NCI-H345 treated with DMSO at 0.1 percent for 48 hours (cell line): Measurements from ENCODE around the gene ZDHHC18.

Source experiments
- DNase-seq: peaks from one replicate; lab custom pipeline; 2025; ENCODE audit not compliant: unreplicated experiment; lab: John Stamatoyannopoulos, UW

The ZDHHC18 gene, protein sequence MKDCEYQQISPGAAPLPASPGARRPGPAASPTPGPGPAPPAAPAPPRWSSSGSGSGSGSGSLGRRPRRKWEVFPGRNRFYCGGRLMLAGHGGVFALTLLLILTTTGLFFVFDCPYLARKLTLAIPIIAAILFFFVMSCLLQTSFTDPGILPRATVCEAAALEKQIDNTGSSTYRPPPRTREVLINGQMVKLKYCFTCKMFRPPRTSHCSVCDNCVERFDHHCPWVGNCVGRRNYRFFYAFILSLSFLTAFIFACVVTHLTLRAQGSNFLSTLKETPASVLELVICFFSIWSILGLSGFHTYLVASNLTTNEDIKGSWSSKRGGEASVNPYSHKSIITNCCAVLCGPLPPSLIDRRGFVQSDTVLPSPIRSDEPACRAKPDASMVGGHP

DNA sequence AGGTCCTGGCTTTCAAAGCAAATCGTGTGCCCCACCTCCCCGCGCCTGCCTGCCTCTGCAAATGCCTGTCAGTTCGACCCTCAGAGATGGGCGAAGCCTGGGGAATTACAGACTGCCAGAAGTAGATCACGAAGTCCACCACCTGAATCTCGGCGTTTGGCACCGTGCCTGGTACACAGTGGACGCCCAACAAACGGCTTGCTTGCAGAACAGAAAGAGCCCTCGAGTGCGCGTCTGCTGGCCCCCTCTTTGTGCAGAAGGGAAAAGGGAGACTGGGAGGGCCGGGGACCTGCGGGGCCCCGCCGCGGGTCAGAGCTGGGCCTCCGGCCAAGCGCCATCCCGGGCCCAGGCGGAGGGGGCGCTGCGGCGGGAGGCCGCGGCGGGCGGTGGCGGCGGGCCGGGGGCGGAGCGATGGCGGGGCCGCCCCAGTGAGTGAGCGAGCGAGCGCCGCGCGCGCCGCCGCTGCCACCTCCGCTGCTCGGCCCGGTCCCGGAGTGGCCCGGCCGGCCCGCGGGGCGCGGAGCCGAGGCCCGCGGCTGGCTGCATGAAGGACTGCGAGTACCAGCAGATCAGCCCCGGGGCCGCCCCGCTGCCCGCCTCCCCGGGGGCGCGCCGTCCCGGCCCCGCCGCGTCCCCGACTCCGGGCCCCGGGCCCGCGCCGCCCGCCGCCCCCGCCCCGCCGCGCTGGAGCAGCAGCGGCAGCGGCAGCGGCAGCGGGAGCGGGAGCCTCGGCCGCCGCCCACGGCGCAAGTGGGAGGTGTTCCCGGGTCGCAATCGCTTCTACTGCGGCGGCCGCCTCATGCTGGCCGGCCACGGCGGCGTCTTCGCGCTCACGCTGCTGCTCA lies at the start of gene ZDHHC18:
Gene ZDHHC18, plus strand, starts transcription at position 428 of the 845 bp plus-strand sequence. Its CDS starts 117 bp downstream, at position 545.
- peak; percentile 65 for DNase-seq

DNA sequence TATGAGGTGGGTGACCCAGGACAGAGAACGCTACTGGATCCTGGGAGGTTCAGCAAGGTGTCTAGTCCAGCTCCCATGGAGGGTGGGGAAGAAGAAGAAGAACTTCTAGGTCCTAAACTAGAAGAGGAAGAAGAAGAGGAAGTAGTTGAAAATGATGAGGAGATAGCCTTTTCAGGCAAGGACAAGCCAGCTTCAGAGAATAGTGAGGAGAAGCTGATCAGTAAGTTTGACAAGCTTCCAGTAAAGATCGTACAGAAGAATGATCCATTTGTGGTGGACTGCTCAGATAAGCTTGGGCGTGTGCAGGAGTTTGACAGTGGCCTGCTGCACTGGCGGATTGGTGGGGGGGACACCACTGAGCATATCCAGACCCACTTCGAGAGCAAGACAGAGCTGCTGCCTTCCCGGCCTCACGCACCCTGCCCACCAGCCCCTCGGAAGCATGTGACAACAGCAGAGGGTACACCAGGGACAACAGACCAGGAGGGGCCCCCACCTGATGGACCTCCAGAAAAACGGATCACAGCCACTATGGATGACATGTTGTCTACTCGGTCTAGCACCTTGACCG lies 47.3 kb upstream of the ZDHHC18 start:
- DNase-seq = no peak

DNA sequence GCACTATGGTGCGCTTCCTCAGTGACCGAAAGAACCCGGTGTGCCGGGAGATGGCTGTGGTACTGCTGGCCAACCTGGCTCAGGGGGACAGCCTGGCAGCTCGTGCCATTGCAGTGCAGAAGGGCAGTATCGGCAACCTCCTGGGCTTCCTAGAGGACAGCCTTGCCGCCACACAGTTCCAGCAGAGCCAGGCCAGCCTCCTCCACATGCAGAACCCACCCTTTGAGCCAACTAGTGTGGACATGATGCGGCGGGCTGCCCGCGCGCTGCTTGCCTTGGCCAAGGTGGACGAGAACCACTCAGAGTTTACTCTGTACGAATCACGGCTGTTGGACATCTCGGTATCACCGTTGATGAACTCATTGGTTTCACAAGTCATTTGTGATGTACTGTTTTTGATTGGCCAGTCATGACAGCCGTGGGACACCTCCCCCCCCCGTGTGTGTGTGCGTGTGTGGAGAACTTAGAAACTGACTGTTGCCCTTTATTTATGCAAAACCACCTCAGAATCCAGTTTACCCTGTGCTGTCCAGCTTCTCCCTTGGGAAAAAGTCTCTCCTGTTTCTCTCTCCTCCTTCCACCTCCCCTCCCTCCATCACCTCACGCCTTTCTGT lies 46.0 kb upstream of the ZDHHC18 start:
- no peak for DNase-seq

DNA sequence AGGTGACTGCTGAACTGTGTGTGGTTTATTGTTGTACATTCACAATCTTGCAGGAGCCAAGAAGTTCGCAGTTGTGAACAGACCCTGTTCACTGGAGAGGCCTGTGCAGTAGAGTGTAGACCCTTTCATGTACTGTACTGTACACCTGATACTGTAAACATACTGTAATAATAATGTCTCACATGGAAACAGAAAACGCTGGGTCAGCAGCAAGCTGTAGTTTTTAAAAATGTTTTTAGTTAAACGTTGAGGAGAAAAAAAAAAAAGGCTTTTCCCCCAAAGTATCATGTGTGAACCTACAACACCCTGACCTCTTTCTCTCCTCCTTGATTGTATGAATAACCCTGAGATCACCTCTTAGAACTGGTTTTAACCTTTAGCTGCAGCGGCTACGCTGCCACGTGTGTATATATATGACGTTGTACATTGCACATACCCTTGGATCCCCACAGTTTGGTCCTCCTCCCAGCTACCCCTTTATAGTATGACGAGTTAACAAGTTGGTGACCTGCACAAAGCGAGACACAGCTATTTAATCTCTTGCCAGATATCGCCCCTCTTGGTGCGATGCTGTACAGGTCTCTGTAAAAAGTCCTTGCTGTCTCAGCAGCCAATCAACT lies 45.2 kb upstream of the ZDHHC18 start:
- no peak for DNase-seq

DNA sequence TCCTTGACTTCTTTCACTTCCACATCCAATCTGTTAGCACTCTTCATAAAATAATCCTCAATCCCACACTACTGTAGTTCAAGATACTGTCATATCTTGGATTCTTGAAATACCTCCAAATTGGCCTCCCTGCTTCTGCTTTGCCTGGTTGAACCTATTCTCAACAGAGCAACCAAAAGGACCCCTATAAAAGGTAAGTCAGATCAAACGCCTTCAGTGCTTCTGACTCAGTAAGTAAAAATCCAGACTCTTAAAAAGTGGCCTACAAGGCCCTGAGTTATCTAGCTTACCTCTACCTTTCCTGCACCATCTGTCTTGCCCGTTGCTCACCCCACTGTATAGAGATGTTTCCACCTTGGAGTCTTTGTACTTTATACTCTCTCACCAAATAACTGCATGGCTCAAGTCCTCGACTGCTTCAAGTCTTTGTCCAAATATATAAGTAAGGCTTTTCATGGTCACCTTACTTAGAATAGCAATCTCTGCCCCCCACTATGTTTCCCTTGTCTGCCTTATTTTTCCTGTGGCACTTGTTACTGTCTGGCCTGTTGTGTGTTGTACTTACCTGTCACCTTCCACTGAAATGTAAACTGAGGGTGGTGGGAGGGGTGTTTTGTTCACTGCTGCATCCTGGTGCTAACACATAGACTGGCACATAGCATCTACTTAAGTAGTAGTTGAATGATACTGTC lies 43.8 kb upstream of the ZDHHC18 start:
- no peak for DNase-seq

DNA sequence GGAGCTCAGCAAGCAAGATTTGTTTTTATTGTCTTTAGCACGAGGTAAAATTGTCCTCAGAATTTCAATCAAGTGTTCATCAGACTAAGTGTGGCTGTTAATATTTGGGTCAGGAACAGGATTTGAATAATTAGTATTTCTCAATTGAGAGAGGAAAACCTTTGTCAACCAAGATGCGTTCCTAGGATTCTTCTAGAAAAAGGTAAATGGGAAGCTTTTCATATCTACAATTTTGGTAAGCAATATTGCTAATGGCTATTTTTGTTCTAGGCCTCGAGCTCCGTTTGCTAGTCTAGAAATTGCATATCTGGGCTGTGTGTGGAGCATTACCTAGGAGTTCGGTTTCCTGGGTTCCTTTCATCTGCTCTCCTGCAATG lies 42.9 kb upstream of the ZDHHC18 start:
- DNase-seq = no peak

DNA sequence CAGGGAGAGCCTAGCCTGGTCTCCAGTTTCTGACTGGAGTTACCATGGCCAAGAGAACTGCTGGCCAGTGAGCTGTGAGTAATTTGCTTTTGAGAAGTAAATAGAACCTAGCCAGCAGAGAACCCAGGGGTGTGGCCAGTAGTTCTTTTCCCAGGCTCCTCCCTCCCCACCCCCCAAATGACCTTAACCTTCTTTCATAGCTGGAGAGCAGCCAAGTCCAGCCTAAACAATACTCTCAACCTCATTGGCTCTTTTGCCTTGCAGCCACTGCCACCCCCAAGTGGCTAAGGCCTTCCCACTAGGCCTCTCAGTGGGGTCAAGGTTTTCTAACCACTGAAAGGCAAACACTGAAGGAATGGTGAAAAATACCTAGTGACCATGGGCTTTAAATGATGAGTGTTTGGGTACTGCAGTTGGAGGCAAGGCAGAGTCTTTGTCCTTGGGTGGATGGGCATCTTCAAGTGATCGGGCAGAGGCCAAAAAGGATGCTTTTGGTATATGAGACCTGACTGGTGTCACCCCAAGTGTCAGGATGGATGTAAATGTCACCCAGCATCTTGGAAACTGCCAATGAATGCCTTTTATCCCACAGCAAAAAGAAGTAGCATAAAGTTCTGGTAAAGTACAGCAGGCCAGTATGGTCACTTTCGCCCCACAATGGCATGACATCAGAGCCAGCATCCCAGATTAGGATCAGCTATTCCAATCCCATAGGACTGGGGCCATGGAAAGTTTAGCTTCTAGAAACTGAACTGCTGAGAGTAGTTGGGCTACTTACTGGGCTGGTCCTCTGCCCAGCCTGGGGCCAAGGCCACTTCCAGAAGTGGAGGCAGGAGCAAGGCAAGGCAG lies 42.2 kb upstream of the ZDHHC18 start:
- DNase-seq = no peak

DNA sequence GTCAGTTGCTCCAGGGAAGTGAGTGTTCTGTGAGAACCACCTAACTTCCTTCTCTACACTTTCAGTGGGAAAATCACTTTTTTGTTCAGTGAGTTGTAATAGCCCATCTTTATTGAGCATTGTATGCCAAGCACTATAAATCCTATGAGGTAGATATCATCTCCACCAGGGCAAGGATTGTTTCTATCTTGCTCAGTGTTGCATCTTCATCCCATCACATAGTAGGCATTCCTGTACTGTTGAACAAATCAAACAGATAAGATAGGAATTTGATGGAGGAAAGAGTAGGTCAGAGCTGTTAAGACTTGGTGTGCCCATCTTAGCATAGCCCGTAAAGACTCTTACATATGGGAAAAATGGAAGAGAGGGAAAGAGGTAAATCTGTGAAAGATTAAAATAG lies 41.6 kb upstream of the ZDHHC18 start:
- no peak for DNase-seq

DNA sequence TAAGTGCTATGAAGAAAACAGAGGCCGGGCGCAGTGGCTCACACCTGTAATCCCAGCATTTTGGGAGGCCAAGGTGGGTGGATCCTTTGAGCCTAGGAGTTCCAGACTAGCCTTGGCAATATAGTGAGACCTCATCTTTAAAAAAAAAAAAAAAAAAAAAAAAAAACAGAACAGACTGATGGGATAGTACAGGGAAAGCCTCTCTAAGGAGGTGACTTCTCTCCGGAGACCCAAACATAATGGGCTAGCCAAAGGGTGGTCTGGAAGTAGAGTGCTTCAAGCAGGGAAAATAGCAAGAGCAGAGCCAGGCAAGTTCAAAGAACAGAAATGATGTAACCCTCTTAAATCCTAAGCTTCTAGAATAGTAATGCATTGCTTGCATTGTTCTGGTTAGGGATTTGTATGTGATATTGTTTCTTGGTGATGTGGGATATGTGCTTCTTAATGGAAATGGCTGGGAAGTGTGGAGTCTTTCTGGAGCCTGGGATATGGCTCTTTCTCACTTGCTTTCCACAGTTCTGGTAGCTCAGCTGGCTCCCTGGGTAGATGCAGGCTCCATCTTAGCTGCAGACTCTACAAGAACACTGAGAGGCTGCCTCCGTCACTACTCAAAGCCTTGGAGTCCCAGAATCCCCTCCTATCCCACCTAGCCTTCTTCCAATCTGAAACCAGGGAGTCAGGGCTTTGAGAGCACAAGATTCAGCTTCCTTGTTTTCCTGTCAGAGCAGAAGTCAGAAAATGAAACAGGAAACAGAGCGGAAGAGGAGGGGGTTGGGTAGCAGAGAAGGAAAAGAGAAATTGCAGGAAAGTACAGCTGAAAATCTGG lies 40.7 kb upstream of the ZDHHC18 start:
- DNase-seq = no peak

DNA sequence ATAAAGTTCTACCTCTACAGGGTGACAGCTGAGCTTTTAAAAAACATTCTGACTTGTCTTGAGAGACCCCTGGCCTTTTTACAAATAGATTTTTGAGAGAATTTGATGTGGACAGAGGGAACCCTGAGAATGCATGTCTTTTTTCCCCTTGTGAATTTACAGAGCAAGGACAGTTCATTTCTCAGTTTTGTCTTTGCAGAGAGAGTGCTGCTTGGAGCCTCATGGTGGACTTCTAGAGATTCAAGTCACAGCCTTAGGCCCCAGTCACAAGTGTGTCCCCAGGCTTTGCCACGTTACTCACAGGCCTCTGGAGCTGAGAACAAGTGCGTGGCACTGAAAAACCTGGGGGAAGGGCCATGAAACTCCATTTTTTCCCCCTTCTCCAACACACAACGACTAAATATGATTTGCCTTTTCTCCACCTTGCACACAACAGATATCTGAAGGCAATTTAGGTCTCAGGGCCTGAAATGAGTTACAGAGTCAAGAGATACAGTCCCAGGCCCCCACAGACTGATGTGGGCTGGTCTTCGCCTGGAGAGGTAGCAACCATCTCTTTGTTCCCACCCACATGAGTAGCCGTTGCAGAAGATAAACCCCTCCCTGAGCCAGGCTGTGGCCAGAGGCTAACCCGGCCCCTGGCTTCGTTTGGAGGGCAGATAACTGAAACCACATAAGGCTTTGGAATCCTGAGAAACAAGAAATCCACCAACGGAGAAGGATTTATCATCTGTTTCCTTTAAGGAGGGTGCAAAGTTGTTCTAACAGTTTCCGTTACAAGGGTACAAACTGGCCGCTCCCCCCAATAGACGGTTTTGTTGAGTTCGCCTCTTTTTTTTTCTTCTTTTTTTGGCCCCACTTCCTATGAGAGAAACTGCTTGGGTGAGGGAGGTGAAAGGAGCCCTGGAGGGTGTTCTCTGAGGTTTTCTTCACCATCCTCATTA lies 39.8 kb upstream of the ZDHHC18 start:
- no peak for DNase-seq

DNA sequence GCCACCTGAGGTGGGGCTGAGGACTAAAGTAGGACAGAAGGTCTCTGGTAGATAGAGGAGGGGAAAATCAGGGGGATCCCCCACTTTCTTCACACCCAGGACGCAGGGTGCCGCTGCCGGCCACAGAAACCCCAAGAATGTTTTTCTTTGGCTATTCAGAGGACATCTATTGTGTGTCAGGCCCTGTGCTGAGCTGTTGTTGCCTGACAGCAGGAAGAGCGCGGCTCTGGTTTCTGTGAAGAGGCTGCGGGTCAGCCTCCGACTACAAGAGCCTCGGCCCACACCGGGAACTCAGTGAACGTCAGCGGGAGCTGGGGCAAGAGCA lies 39.1 kb upstream of the ZDHHC18 start:
- DNase-seq = no peak

DNA sequence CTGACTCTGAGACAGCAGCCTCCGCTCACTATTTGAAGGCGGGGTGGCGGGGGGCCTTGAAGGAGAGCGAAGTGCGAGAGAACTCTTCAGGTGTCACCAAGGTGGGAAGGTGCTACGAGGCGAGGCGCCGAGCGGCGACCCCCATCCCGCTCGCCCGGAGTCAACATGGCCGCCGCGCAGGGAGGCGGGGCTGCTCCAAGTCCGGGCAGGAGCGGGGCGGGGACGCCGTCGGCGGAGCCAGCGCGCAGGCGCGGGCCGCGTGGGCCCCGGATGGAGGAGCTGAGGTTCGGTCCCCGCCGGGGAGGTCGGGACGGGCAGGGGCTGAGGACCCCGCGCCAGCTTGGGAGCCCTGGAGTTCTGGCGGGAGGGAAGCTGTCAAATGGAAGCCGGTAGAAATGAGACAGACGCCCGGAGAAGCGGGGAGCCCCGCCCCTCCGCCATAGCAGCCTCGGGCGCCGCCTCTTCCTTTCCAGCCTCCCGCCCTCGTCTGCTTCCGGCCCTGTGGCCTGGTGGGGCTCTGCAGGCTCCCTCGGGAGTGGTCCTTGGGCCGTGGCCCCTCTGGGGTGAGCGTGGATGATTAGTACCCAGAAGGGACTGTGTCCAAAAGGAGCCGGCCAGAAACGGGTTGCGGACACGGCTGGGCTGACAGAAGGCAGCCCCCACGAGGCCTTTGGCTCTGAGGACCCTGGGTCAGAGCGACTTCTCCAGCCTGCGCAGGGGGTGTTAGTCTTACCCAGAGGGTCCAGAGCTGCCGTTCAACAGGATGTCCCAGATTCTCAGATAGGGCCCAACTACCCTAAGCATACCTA lies 38.6 kb upstream of the ZDHHC18 start, which contains the start of gene PIGV:
Gene PIGV, plus strand, starts transcription at position 245 of the 809 bp plus-strand sequence. CDS start 2,866 bp downstream, outside the sequence.
- peak; percentile 88 for DNase-seq

DNA sequence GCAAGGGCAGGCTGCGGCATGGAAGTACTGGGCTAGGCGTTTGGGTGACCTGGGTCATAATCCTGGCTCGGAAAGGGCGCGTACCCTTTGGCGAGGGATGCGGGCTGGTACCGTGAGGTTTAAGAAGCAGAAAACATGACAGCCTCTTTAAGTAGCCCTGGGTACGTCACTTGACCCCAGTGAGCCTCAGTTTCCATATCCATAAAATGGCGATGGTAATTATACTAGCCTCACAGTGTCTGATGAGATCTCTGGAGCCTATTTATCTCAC lies 38.0 kb upstream of the ZDHHC18 start:
- no peak for DNase-seq

DNA sequence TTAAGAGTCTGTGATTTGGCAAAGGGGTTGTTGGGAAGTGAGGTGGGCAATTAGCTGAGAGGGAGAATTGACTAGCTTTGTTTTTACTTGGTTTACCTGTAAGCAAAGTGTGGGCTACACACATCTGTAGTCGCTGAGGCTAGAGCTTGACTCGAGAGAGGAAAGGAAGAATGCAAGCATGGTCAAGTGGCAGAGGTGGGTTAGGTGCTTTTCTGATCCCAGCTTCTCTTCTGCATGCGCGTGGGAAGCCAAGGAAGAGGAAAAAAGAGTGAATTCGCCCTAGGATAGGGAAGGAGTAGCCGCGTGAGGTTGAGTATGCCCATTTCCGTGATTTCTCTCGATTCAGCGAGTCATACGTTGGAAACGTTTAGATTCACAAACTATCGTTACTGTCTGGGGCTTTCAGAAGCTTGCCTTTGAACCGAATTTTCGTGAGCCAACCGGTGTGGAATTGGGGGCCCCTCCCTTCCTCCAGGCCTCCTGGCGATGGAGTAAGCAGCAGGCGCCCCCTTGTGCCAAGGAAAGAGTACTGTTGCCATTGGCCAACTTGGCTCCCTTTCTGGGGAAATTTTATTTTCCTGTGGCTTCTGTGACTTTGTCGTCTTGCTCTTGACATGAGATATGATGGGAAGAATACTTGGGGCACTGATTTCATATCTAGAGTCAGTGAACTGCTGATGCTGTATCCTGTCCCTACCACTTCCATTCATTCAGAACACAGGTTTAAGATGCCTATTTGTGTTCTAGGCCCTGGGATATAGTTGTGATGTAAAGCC lies 37.5 kb upstream of the ZDHHC18 start:
- DNase-seq = peak; percentile 83

DNA sequence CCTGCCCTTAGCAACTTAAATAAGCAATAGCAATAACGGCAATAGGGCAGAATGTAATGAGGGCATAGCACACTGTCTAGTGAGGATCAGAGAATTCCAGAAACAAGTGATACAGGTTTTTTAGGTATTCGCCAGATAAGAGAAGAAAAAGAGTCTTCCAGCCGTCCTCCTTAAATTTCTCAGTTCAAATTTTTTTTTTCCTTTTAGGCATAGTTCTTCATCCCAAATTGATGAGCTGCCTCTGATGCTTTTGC lies 36.9 kb upstream of the ZDHHC18 start:
- DNase-seq = no peak

DNA sequence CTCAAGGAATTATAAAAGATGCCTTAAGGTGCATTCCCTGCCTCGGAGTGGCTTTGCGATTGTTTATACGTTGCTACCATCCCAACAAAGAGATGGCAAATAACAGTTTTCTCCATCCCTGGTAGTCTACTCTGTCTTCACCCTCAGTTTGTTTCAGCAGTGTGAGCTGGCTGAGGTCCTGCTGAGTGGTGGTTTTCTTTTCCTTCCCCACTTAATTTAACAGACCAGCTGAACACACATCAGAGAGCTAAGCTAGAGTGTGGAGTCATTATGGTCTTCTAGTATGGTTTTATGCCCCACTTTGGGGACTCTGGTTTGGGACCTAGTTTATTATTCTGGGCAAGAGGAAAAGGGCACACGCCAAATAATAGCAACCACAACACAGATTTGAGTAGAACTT lies 36.6 kb upstream of the ZDHHC18 start:
- no peak for DNase-seq

DNA sequence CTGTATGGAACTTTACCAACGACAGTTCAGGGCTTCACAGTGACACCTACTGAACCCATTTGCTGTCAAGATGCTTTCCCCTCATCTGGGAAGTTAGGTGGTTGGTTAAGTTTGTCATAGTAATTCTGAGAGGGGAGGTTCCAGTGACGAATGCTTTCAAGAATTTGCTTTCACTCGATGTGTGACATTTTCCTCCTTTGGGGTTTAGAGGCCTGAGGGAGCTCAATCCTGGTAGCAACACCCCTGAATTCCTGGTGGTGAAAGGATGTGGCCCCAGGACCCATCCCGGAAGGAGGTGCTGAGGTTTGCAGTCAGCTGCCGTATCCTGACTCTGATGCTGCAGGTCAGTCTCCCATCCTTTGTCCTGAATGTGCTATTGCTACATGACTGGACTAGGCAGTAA lies 35.9 kb upstream of the ZDHHC18 start:
- DNase-seq = no peak
